ENCODE results near the gene GPM6B. TPM values are rescaled to one million over a fixed set of nuclear protein-coding genes. Genes with fewer than 3 reads are reported as not detected.

The GPM6B gene
- total RNA-seq, 2 experiments from 2014 or later = not detected

- ChIA-PET CTCF (ENCODE audit: unreplicated experiment) (no interaction called here), POLR2A (no interaction called here)
- no peak overlapping the region for H3K4me2 ChIP-seq (ENCODE audit: low read length)
- no peak for TF ChIP-seq CTCF (conservative IDR thresholded peaks at IDR 0.05; ENCODE audit: low read length)
- TF ChIP-seq EZH2phosphoT487 (IDR thresholded peaks at IDR 0.05; ENCODE audit: borderline replicate concordance, low read depth, low read length) = no peak
- H3K27ac ChIP-seq (ENCODE audit: low read depth, low read length, poor library complexity, severe bottlenecking) = no peak overlapping the region
- no peaks in the 10 kb centered on the region for H3K4me1 ChIP-seq (ENCODE audit: insufficient read depth, low read length, poor library complexity, severe bottlenecking)
- no peaks in the 10 kb centered on the region for H3K9me2 ChIP-seq (ENCODE audit: insufficient read depth, low read length)
- no peak for DNase-seq (ENCODE audit: low spot score)
- H3K4me3 ChIP-seq (ENCODE audit: low read depth, low read length, poor library complexity, severe bottlenecking) = no peak overlapping the region
- BruUV-seq (replicated peaks) = no TSS peak
- no peaks in the 10 kb centered on the region for H3K79me2 ChIP-seq (ENCODE audit: insufficient read depth, low read depth, low read length)
- H4K20me1 ChIP-seq (ENCODE audit: insufficient read depth, low read length) = no peaks in the 10 kb centered on the region
- intact Hi-C loops (cut with micrococcal nuclease; ENCODE audit: unreplicated experiment) = no loop called here
- no peak overlapping the region for H2AFZ ChIP-seq (ENCODE audit: low read length)
- no peaks in the 10 kb centered on the region for H3K9me3 ChIP-seq (ENCODE audit: low read length)
- no peaks in the 10 kb centered on the region for H3K36me3 ChIP-seq (ENCODE audit: insufficient read depth, low read length)
These were observed 39.0 kb upstream of the GPM6B start for GRCh38 chrX:13855689-13856450.

GRCh38 chrX:13854003-13854402 lies 37.1 kb upstream of the GPM6B start:
- no peaks in the 10 kb centered on the region for H3K9me3 ChIP-seq (ENCODE audit: low read length)
- intact Hi-C loops (cut with micrococcal nuclease; ENCODE audit: unreplicated experiment) = loop anchor here (5.0 kb wide), 1 partner anchor 197 kb away; no protein-coding TSS in a partner anchor
- no peaks in the 10 kb centered on the region for H4K20me1 ChIP-seq (ENCODE audit: insufficient read depth, low read length)
- no peaks in the 10 kb centered on the region for H3K9me2 ChIP-seq (ENCODE audit: insufficient read depth, low read length)
- no peaks in the 10 kb centered on the region for H3K36me3 ChIP-seq (ENCODE audit: insufficient read depth, low read length)
- TF ChIP-seq CTCF (conservative IDR thresholded peaks at IDR 0.05; ENCODE audit: low read length) = no peak
- TF ChIP-seq EZH2phosphoT487 (IDR thresholded peaks at IDR 0.05; ENCODE audit: borderline replicate concordance, low read depth, low read length) = no peak
- no peak overlapping the region for H3K4me3 ChIP-seq (ENCODE audit: low read depth, low read length, poor library complexity, severe bottlenecking)
- H3K4me2 ChIP-seq (ENCODE audit: low read length) = no peak overlapping the region
- ChIA-PET CTCF (ENCODE audit: unreplicated experiment) (no interaction called here), POLR2A (interaction anchor here (1.4 kb wide), 1 partner anchor 13 kb away, joined by 4 read pairs; no protein-coding TSS in a partner anchor)
- no peaks in the 10 kb centered on the region for H3K79me2 ChIP-seq (ENCODE audit: insufficient read depth, low read depth, low read length)
- no peak overlapping the region for H3K27ac ChIP-seq (ENCODE audit: low read depth, low read length, poor library complexity, severe bottlenecking)
- no peak overlapping the region for H2AFZ ChIP-seq (ENCODE audit: low read length)
- no peak for DNase-seq (ENCODE audit: low spot score)
- no peaks in the 10 kb centered on the region for H3K4me1 ChIP-seq (ENCODE audit: insufficient read depth, low read length, poor library complexity, severe bottlenecking)
- no TSS peak for BruUV-seq (replicated peaks)
